ENCODE results near the gene ENPP3.

DNA sequence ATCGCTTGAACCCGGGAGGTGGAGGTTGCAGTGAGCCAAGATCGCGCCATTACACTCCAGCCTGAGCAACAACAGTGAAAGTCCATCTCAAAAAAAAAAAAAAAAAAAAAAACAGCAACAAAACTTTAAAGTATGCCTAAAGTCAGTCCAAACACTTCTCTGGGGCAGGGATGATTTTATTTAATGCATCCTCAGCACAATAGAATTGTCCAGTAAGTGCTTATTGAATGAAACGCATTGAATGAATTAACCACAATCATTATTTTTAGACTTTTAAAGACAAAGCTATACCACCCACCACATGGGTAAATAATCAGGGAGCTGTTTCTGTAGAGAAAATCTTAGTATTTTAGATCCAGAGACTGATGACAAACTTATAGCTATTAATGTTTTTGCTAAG is 90.4 kb downstream of the ENPP3 start:
- TF ChIP-seq SMC3 (IDR thresholded peaks at IDR 0.05; ENCODE audit: low read length) (no peak), CTCF (CRISPR knock-in tag; IDR thresholded peaks at IDR 0.05) (no peak), MED8 (CRISPR knock-in tag; IDR thresholded peaks at IDR 0.05; ENCODE audit: insufficient replicate concordance) (no peak), KDM4B (CRISPR knock-in tag; IDR thresholded peaks at IDR 0.05) (no peak)
